GM18951 (cell line): ENCODE measurements around the gene PCLAF.
"Not testable (repeated sequence)": the region's sequence is repeated elsewhere in the genome, so short reads cannot be mapped to it uniquely, and the experiment has no call there.

Source experiments
- POLR2A ChIP-seq: IDR thresholded peaks from 4 replicates; pipeline ENCODE4 v1.6.1; 2011; ENCODE audit warnings: mild to moderate bottlenecking; ENCODE audit not compliant: insufficient read length, insufficient read depth; ENCODE audit errors: extremely low read depth
- in situ Hi-C: fragments of 300-500 bp; cut with MboI; formaldehyde crosslinking; loops from one replicate; pipeline ENCODE4 v1.12.0; 2022; ENCODE audit warnings: low sequenced_read_pairs, mixed read lengths, inconsistent platforms; ENCODE audit not compliant: unreplicated experiment

The PCLAF gene

GRCh38 chr15:64354688-64355344 is 26.4 kb downstream of the PCLAF start:
- TF ChIP-seq POLR2A, result no peak
- in situ Hi-C loops, result no loop called here

DNA sequence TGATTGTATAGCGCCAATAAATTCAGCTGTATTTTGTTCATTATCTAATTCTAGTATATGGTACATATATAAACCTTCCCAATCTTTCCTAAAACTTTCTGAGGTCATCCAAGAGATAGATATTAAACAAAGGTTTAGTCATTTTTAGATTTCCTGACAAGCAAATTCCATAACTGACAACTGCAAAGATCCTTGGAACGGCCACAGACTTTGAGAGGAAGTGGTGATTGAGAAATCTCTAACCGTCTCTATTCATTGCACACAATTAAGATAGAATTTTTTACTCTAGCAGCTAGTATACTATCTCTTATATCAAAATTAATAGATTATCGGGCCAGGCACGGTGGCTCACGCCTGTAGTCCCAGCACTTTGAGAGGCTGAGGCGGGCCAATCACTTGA is 30.0 kb downstream of the PCLAF start:
- TF ChIP-seq POLR2A, result no peak
- in situ Hi-C loops, result no loop called here

GRCh38 chr15:64349375-64349774 is 31.9 kb downstream of the PCLAF start:
- TF ChIP-seq POLR2A, result no peak
- in situ Hi-C loops, result no loop called here

- no peak for TF ChIP-seq POLR2A
- in situ Hi-C loops, result no loop called here
These were observed 32.8 kb downstream of the PCLAF start for GRCh38 chr15:64348455-64348854.

GRCh38 chr15:64346242-64346641 is 35.0 kb downstream of the PCLAF start:
- in situ Hi-C loops, result not testable (repeated sequence)

DNA sequence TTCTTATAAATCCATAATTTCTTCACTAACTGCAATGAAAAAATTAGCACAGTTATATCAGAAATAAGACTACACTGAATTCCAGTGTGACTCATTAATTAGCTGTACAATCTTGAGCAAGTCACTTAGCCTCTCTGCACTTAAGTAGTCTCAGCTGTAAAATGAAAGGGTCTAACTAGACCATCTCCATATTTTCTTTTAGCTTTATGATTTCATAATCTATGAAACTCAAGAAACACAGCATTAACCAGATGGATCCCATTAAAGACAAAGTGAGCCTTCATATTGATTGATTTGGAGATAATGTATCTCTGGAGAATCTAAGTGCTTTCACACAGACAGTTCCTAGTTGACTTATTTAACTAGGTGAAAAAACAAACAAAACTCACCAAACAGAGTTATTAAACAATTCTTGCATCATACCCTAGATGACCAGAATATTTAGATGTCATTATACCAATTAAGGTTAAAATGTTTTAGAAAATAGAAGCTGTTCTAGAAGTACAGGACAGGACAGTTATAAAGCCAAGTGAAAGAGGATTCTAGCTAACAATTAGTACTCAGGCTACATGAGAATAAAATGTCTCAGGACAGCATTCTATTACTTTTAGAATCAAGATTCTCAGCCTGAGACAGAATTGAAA is 36.5 kb downstream of the PCLAF start:
- no peak for TF ChIP-seq POLR2A
- in situ Hi-C loops, result no loop called here

- no peak for TF ChIP-seq POLR2A
- in situ Hi-C loops, result no loop called here
These were observed 37.4 kb downstream of the PCLAF start for GRCh38 chr15:64343841-64344240.

DNA sequence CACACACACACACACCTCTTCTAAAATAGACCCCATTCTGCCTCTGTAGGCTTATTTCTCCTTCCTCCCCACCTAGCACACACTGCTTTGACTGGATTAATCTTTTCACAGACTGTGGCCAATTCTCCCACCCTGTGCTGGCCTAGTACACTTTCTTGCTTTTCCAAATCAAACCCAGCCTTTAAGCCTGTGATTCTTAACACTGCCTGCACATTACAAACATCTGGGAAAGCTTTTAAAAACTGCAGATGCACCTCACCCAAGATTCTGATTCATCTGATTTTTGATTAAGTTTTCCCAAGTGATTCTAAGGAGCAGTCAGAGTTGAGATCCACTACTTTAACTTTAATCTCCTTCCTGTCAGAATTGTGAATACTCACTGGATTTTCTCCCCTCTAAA is 38.0 kb downstream of the PCLAF start:
- TF ChIP-seq POLR2A, result no peak
- in situ Hi-C loops, result no loop called here

- TF ChIP-seq POLR2A, result no peak
- in situ Hi-C loops, result no loop called here
These were observed 39.3 kb downstream of the PCLAF start for GRCh38 chr15:64341961-64342360.

- no peak for TF ChIP-seq POLR2A
- in situ Hi-C loops, result no loop called here
These were observed 40.9 kb downstream of the PCLAF start for GRCh38 chr15:64340355-64340754.

DNA sequence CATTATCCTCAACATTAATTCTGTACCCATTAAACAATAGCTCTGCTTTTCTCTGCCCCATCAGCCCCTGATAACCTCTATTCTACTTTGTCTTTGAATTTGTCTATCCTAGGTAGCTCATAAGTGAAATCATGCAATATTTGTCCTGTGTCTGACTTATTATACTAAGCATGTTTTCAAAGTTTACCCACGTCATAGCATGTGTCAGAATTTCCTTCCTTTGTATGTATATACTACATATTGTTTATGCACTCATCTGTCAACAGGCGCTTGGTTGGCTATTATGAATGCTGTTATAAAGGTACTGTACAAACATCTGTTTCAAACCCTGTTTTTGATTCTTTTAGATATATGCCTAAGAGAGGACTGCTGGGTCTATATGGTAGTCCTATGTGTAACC is 43.5 kb downstream of the PCLAF start:
- TF ChIP-seq POLR2A, result no peak
- in situ Hi-C loops, result no loop called here

DNA sequence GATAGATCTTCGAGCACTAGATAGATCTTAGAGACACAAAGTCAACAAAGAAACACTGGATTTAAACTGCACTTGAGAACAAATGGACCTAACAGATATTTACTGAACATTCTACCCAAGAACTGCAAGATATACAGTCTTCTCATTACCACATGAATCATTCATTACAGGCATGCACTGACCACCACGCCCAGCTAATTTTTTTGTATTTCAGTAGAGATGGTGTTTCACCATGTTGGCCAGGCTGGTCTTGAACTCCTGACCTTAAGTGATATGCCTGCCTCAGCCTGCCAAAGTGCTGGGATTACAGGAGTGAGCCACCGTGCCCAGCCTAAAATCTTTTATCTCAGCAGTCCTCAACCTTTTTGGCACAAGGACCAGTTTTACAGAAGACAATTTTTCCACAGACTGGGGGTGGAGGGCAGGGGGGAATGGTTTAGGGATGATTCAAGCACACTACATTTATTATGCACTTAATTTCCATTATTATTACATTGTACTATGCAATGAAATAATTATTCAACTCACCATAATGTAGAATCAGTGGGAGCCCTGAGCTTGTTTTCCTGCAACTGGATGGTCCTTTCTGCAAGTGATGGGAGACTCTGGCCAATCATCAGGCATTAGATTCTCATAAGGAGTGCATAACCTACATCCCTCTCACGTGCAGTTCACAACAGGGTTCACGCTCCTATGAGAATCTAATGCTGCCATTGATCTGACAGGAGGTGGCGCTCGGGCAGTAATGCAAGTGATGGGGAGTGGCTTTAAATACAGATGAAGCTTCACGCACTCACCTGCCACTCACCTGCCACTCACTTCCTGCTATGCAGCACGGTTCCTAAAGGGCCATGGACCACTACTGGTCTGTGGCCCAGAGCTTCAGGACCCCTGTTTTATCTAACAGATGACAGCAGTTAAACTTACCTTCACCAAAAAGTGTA is 47.0 kb downstream of the PCLAF start:
- in situ Hi-C loops, result no loop called here
- no peak for TF ChIP-seq POLR2A

- in situ Hi-C loops, result no loop called here
- no peak for TF ChIP-seq POLR2A
These were observed 47.7 kb downstream of the PCLAF start for GRCh38 chr15:64333516-64333915.

GRCh38 chr15:64331668-64332067 is 49.6 kb downstream of the PCLAF start:
- in situ Hi-C loops, result not testable (repeated sequence)

DNA sequence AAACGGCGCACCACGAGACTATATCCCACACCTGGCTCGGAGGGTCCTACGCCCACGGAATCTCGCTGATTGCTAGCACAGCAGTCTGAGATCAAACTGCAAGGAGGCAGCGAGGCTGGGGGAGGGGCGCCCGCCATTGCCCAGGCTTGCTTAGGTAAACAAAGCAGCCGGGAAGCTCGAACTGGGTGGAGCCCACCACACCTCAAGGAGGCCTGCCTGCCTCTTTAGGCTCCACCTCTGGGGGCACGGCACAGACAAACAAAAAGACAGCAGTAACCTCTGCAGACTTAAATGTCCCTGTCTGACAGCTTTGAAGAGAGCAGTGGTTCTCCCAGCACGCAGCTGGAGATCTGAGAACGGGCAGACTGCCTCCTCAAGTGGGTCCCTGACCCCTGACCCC is 54.3 kb downstream of the PCLAF start:
- in situ Hi-C loops, result not testable (repeated sequence)

GRCh38 chr15:64326458-64326857 is 54.8 kb downstream of the PCLAF start:
- in situ Hi-C loops, result not testable (repeated sequence)
